HG02885 (cell line): Measurements from ENCODE around the gene SLC7A14.
A peak's percentile ranks its signal among the peaks of the same experiment; 100 is the strongest.

Source experiments
- ATAC-seq: cut with Tn5 transposase; IDR thresholded peaks from one replicate; pipeline ENCODE4 v1.9.1; 2021; ENCODE audit warnings: mild to moderate bottlenecking; ENCODE audit not compliant: unreplicated experiment, poor library complexity

Gene SLC7A14

GRCh38 chr3:170500995-170501394 is 84.9 kb downstream of the SLC7A14 start:
- no peak for ATAC-seq

GRCh38 chr3:170500462-170500861 is 85.4 kb downstream of the SLC7A14 start:
- ATAC-seq = no peak

- ATAC-seq = peak; percentile 45
Measured at GRCh38 chr3:170499562-170500156, 86.2 kb downstream of the SLC7A14 start.

- no peak for ATAC-seq
Measured at GRCh38 chr3:170497207-170498095, 88.4 kb downstream of the SLC7A14 start.

- ATAC-seq = no peak
Measured at GRCh38 chr3:170496868-170497140, 89.1 kb downstream of the SLC7A14 start.

GRCh38 chr3:170496026-170496867 is 89.6 kb downstream of the SLC7A14 start:
- ATAC-seq = no peak

GRCh38 chr3:170494766-170495165 is 91.1 kb downstream of the SLC7A14 start:
- no peak for ATAC-seq

GRCh38 chr3:170493712-170494182 is 92.1 kb downstream of the SLC7A14 start:
- ATAC-seq = no peak

GRCh38 chr3:170491901-170492300 is 94.0 kb downstream of the SLC7A14 start:
- ATAC-seq = no peak

- ATAC-seq = no peak
Measured at GRCh38 chr3:170490828-170491560, 94.9 kb downstream of the SLC7A14 start.

- ATAC-seq = no peak
Measured at GRCh38 chr3:170488802-170489201, 97.1 kb downstream of the SLC7A14 start.

GRCh38 chr3:170487031-170487430 is 98.8 kb downstream of the SLC7A14 start:
- ATAC-seq = no peak

- no peak for ATAC-seq
Measured at GRCh38 chr3:170486398-170486797, 99.5 kb downstream of the SLC7A14 start.

GRCh38 chr3:170485696-170486095 is 100.2 kb downstream of the SLC7A14 start:
- ATAC-seq = no peak

- no peak for ATAC-seq
Measured at GRCh38 chr3:170485294-170485693, 100.6 kb downstream of the SLC7A14 start.

- ATAC-seq = no peak
Measured at GRCh38 chr3:170484869-170485268, 101.0 kb downstream of the SLC7A14 start.

GRCh38 chr3:170483485-170484262 is 102.2 kb downstream of the SLC7A14 start:
- ATAC-seq = no peak

GRCh38 chr3:170482199-170482598 is 103.7 kb downstream of the SLC7A14 start:
- ATAC-seq = no peak

- no peak for ATAC-seq
Measured at GRCh38 chr3:170480111-170480510, 105.8 kb downstream of the SLC7A14 start.

GRCh38 chr3:170477395-170477794 is 108.5 kb downstream of the SLC7A14 start:
- no peak for ATAC-seq
